H1 (cell line): Measurements from ENCODE around the gene CACNA1A. TPM values are rescaled to one million over a fixed set of nuclear protein-coding genes. Genes with fewer than 3 reads are reported as not detected.

Source experiments
- CEBPB ChIP-seq: IDR thresholded peaks from 2 replicates; pipeline ENCODE4 v1.6.1; 2012; ENCODE audit warnings: low read depth, low read length
- CHD2 ChIP-seq: IDR thresholded peaks from 2 replicates; pipeline ENCODE4 v1.6.1; 2012; ENCODE audit warnings: low read length, improper control_type of control experiment
- CREB1 ChIP-seq: IDR thresholded peaks from 2 replicates; pipeline ENCODE4 v1.6.1; 2012; ENCODE audit warnings: inconsistent platforms
- EGR1 ChIP-seq: IDR thresholded peaks from 2 replicates; pipeline ENCODE4 v1.6.1; 2011; ENCODE audit warnings: low read depth, low read length, borderline replicate concordance
- EP300 ChIP-seq, 2 experiments: IDR thresholded peaks; 1 replicate in 1 of 2; 2 replicates in 1 of 2; pipeline ENCODE4 v1.6.1; 2011 to 2012; ENCODE audit warnings: low read depth in 2 of 2, low read length in 2 of 2, mild to moderate bottlenecking in 2 of 2, borderline replicate concordance in 1 of 2, inconsistent platforms in 1 of 2, moderate library complexity in 1 of 2
- EZH2 ChIP-seq: fragments of 200-600 bp; sonication (generic); IDR thresholded peaks from 2 replicates; pipeline ENCODE4 v1.7.1; 2012; ENCODE audit warnings: low read depth, mild to moderate bottlenecking, moderate library complexity, low read length, inconsistent platforms; ENCODE audit not compliant: severe bottlenecking
- FOSL1 ChIP-seq: IDR thresholded peaks from 2 replicates; pipeline ENCODE4 v1.6.1; 2011; ENCODE audit warnings: mild to moderate bottlenecking, low read depth, low read length, moderate library complexity; ENCODE audit not compliant: insufficient read depth
- HDAC2 ChIP-seq, 2 experiments: fragments of 300-600 bp in 1 of 2; sonication (generic) in 1 of 2; IDR thresholded peaks; 2 replicates each; pipeline ENCODE4 v1.6.1; 2011 to 2012; ENCODE audit warnings: low read depth in 2 of 2, low read length in 2 of 2, mild to moderate bottlenecking in 2 of 2, moderate library complexity in 2 of 2, borderline replicate concordance in 1 of 2, inconsistent platforms in 1 of 2
- JUN ChIP-seq: IDR thresholded peaks from 2 replicates; pipeline ENCODE4 v1.6.1; 2011; ENCODE audit warnings: low read depth, mild to moderate bottlenecking, improper control_type of control experiment, low read length
- NRF1 ChIP-seq: IDR thresholded peaks from 2 replicates; pipeline ENCODE4 v1.6.1; 2011; ENCODE audit warnings: mild to moderate bottlenecking, low read depth, low read length, improper control_type of control experiment
- RAD21 ChIP-seq, 2 experiments: IDR thresholded peaks in 1 of 2; conservative IDR thresholded peaks in 1 of 2; 2 replicates each; pipeline ENCODE4 v1.6.1; 2011; ENCODE audit warnings: low read depth in 2 of 2, low read length in 2 of 2, improper control_type of control experiment in 1 of 2, inconsistent platforms in 1 of 2, mild to moderate bottlenecking in 1 of 2, moderate library complexity in 1 of 2
- RBBP5 ChIP-seq: IDR thresholded peaks from 2 replicates; pipeline ENCODE4 v1.7.1; 2012; ENCODE audit warnings: low read depth, mild to moderate bottlenecking, inconsistent platforms, low read length, moderate library complexity, borderline replicate concordance
- RFX5 ChIP-seq: IDR thresholded peaks from 2 replicates; pipeline ENCODE4 v1.6.1; 2011; ENCODE audit warnings: low read depth, low read length, improper control_type of control experiment, borderline replicate concordance
- RNF2 ChIP-seq: fragments of 200-900, 300-1000 bp; sonication (generic); IDR thresholded peaks from 2 replicates; pipeline ENCODE4 v1.7.1; 2016; ENCODE audit warnings: borderline replicate concordance, low read depth, mild to moderate bottlenecking, antibody characterized with exemption, low read length; ENCODE audit not compliant: poor library complexity, severe bottlenecking; ENCODE audit errors: missing control alignments
- SAP30 ChIP-seq: fragments of 300-600 bp; sonication (generic); IDR thresholded peaks from 2 replicates; pipeline ENCODE4 v1.7.1; 2012; ENCODE audit warnings: low read length, moderate library complexity, mild to moderate bottlenecking, inconsistent platforms; ENCODE audit not compliant: insufficient read depth, insufficient replicate concordance
- SIRT6 ChIP-seq: IDR thresholded peaks from one replicate; pipeline ENCODE4 v1.7.1; 2012; ENCODE audit warnings: low read length, inconsistent platforms
- SP4 ChIP-seq: IDR thresholded peaks from 2 replicates; pipeline ENCODE4 v1.6.1; 2012; ENCODE audit warnings: low read length, inconsistent platforms
- TAF1 ChIP-seq: IDR thresholded peaks from 2 replicates; pipeline ENCODE4 v1.6.1; 2011; ENCODE audit warnings: mild to moderate bottlenecking, low read depth, low read length
- TAF7 ChIP-seq: optimal IDR thresholded peaks from 2 replicates; pipeline ENCODE3; 2011; ENCODE audit warnings: low read depth, mild to moderate bottlenecking, inconsistent platforms, low read length, moderate library complexity, borderline replicate concordance
- polyA plus RNA-seq, 7 experiments: library from polyadenylated mRNA; depleted of rRNA in 3 of 7; stranded (reverse) in 5 of 7; unstranded in 2 of 7; fragments of >200 nt in 5 of 7; fragments of 200-250 nt in 2 of 7; gene quantifications; 1 replicate in 5 of 7; 2 replicates in 1 of 7; 4 replicates in 1 of 7; pipeline versions ENCODE4 v1.2.1 to v1.2.3, GENCODE V29; 2011 to 2013; ENCODE audit warnings: missing spikeins in 2 of 7, mixed read lengths in 2 of 7
- total RNA-seq: library from RNA; stranded (reverse); fragmentation: NEBNext Ultra II Directional; extraction: Animal tissue kit (Norgen Biotek cat#: 25700); gene quantifications from 2 replicates; pipeline ENCODE4 v1.2.1, GENCODE V29; 2021
- TF ChIP-seq, protein P1 (sequence below), 3 experiments: IDR thresholded peaks; 1 replicate in 2 of 3; 2 replicates in 1 of 3; pipeline versions ENCODE4 v1.5.1 to v1.6.1; 2011; ENCODE audit warnings: low read length in 3 of 3, mild to moderate bottlenecking in 3 of 3, inconsistent platforms in 2 of 3, low read depth in 1 of 3, moderate library complexity in 1 of 3; ENCODE audit not compliant: insufficient read depth in 1 of 3; ENCODE audit errors: control extremely low read depth in 1 of 3
- TF ChIP-seq, protein P2 (sequence below): IDR thresholded peaks from 2 replicates; pipeline ENCODE4 v1.6.1; 2011; ENCODE audit warnings: low read length, improper control_type of control experiment

CACNA1A gene
- total and polyA plus RNA-seq, 2 of the 8 experiments (the other 6 are each of a cell fraction or from before 2014, with no cell fraction given) = 10.7 to 25.3 TPM

DNA sequence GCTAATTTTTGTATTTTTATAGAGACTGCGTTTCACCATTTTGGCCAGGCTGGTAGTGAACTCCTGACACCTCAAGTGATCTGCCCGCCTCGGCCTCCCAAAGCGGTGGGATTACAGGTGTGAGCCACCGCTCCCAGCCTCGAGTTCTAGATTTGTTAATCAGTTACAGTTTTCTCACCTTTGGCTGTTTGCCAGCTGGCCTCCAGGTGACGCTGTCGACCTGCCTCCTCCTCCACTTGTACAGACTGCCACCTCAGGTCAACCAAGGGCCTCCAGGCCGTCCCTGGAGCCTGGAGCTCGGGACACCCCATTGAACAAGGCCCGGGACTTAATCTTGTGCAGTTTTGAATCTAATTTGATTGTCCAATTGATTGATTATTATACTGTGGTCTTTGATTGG lies 310.6 kb downstream of the CACNA1A start (continued):
- TF ChIP-seq RAD21 (IDR thresholded peaks at IDR 0.05 in 1 of 2, conservative IDR thresholded peaks at IDR 0.05 in 1 of 2; ENCODE audit: low read depth in 2 of 2, low read length in 2 of 2) = peak; percentile 92 to 93
- TF ChIP-seq HDAC2 (IDR thresholded peaks at IDR 0.05; ENCODE audit: borderline replicate concordance in 1 of 2, low read depth in 2 of 2, low read length in 2 of 2) = no peak
- no peak for TF ChIP-seq EP300 (IDR thresholded peaks at IDR 0.05; ENCODE audit: borderline replicate concordance in 1 of 2, low read depth in 2 of 2, low read length in 2 of 2)
- TF ChIP-seq RBBP5 = no peak
- no peak for TF ChIP-seq RFX5
- TF ChIP-seq CEBPB = peak; percentile 40; the same call in 1 of the 2 replicates
- TF ChIP-seq, protein P1, sequence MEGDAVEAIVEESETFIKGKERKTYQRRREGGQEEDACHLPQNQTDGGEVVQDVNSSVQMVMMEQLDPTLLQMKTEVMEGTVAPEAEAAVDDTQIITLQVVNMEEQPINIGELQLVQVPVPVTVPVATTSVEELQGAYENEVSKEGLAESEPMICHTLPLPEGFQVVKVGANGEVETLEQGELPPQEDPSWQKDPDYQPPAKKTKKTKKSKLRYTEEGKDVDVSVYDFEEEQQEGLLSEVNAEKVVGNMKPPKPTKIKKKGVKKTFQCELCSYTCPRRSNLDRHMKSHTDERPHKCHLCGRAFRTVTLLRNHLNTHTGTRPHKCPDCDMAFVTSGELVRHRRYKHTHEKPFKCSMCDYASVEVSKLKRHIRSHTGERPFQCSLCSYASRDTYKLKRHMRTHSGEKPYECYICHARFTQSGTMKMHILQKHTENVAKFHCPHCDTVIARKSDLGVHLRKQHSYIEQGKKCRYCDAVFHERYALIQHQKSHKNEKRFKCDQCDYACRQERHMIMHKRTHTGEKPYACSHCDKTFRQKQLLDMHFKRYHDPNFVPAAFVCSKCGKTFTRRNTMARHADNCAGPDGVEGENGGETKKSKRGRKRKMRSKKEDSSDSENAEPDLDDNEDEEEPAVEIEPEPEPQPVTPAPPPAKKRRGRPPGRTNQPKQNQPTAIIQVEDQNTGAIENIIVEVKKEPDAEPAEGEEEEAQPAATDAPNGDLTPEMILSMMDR (IDR thresholded peaks at IDR 0.05; ENCODE audit: control extremely low read depth in 1 of 3, insufficient read depth in 1 of 3, low read depth in 1 of 3, low read length in 3 of 3) = peak; percentile 94 to 99 (median 97)
- no peak for TF ChIP-seq TAF7
- TF ChIP-seq SP4 = no peak
- no peak for TF ChIP-seq FOSL1
- no peak for TF ChIP-seq CREB1
- TF ChIP-seq EZH2 = no peak
- no peak for TF ChIP-seq SAP30
- no peak for TF ChIP-seq NRF1
- TF ChIP-seq TAF1 = no peak
- TF ChIP-seq CHD2 = 0 out of 2 replicates have a peak, but pooled peaks have one; percentile 17
- TF ChIP-seq, protein P2, sequence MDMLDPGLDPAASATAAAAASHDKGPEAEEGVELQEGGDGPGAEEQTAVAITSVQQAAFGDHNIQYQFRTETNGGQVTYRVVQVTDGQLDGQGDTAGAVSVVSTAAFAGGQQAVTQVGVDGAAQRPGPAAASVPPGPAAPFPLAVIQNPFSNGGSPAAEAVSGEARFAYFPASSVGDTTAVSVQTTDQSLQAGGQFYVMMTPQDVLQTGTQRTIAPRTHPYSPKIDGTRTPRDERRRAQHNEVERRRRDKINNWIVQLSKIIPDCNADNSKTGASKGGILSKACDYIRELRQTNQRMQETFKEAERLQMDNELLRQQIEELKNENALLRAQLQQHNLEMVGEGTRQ = no peak
- no peak for TF ChIP-seq RNF2
- no peak for TF ChIP-seq JUN
- no peak for TF ChIP-seq EGR1
- no peak for TF ChIP-seq SIRT6
